HUES48 (cell line): ENCODE data around the gene LRRC34.

Experiments
- H3K27ac ChIP-seq: one replicate; pipeline ENCODE4 v1.7.0; 2013; ENCODE audit warnings: low read depth, low read length, inconsistent platforms
- H3K27me3 ChIP-seq: 2 replicates; pipeline ENCODE4 v1.6.1; 2013; ENCODE audit warnings: mild to moderate bottlenecking, low read length; ENCODE audit not compliant: control insufficient read depth, insufficient read depth
- H3K36me3 ChIP-seq: 2 replicates; pipeline ENCODE4 v1.6.1; 2013; ENCODE audit warnings: low read length; ENCODE audit not compliant: control insufficient read depth, insufficient read depth
- H3K4me1 ChIP-seq: 2 replicates; pipeline ENCODE4 v1.6.1; 2013; ENCODE audit warnings: mild to moderate bottlenecking, low read length; ENCODE audit not compliant: control insufficient read depth, insufficient read depth
- H3K4me3 ChIP-seq: 2 replicates; pipeline ENCODE4 v1.5.1; 2013; ENCODE audit warnings: mild to moderate bottlenecking, low read depth, low read length
- H3K9ac ChIP-seq: 2 replicates; pipeline ENCODE4 v1.6.1; 2013; ENCODE audit warnings: mild to moderate bottlenecking, low read depth, low read length, moderate library complexity
- H3K9me3 ChIP-seq: 2 replicates; pipeline ENCODE4 v1.6.1; 2013; ENCODE audit warnings: low read length; ENCODE audit not compliant: control insufficient read depth, insufficient read depth

The LRRC34 gene

DNA sequence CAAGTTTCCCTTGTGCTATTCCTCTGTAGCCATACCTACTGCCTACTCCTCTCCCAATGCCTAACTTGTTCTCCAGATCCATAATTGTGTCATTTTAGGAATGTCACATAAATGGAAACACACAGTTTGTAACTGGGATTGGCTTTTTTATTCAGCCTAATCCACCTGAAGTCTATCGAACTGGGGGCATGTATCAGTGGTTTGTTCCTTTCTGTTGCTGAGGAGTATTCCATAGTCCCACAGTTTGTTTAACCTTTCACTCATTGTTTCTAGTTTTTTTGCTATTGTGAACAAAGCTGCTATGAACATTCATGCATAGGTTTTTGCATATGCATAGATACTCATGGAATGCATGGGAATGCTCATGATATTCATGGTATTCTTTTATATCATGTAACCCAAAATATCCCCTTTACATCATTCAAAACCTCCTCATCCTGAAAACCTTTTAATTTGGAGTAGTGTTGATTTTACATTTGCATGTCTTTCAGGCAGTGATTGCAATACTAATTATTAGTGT lies 25.9 kb upstream of the LRRC34 start:
- H3K27ac ChIP-seq = no peak overlapping the region
- no peaks in the 10 kb centered on the region for H3K27me3 ChIP-seq
- H3K4me3 ChIP-seq = no peak overlapping the region
- no peak overlapping the region for H3K9ac ChIP-seq
- H3K9me3 ChIP-seq = no peaks in the 10 kb centered on the region
- H3K36me3 ChIP-seq = no peaks in the 10 kb centered on the region
- H3K4me1 ChIP-seq = no peaks in the 10 kb centered on the region

GRCh38 chr3:169836942-169837275 lies 24.2 kb upstream of the LRRC34 start:
- Histone ChIP-seq H3K9me3 (no peaks in the 10 kb centered on the region), H3K9ac (no peak overlapping the region), H3K4me3 (no peak overlapping the region), H3K4me1 (no peaks in the 10 kb centered on the region), H3K27me3 (no peaks in the 10 kb centered on the region), H3K27ac (no peak overlapping the region), H3K36me3 (no peaks in the 10 kb centered on the region)

DNA sequence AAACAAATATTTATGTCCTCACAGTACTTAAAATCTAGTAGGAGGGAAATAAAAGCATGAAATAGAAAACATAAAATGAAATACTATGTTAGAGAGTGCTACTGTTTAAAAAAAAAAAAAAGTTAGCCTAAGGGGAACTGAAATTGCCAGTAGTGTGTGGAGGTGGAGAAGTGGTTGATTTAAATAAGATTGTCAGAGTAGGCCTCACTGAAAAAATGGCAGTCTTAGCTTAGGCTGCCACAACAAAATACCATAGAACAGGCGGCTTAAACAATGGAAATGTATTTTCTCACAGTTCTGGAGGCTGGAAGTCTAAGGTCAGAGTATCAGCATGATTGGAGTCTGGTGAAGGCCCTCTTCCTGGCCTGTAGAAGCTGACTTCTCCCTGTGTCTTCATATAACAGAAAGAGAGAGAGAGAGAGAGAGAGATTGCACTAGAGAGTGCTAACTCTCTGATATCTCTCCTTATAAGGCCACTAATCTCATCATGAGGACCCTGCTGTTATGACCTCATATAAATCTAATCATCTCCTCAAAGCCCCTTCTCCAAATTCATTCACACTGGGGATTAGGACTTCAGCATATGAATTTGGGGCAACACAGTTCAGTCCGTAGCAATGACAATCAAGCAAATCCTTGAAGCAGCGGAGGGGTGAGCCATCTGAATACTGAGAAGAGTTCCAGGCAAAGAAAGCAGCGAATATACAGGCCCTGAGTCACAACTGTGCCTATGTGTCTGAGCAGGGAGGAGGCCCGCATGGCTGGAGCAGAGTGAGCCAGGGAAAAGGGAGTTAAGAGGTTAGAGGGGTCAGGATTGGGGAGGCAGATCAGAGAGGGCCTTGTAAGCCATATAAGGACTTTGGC lies 23.6 kb upstream of the LRRC34 start:
- Histone ChIP-seq H3K36me3 (no peaks in the 10 kb centered on the region), H3K27ac (no peak overlapping the region), H3K4me1 (no peaks in the 10 kb centered on the region), H3K4me3 (no peak overlapping the region), H3K27me3 (no peaks in the 10 kb centered on the region), H3K9me3 (no peaks in the 10 kb centered on the region), H3K9ac (no peak overlapping the region)

- no peaks in the 10 kb centered on the region for H3K36me3 ChIP-seq
- no peak overlapping the region for H3K9ac ChIP-seq
- no peaks in the 10 kb centered on the region for H3K4me1 ChIP-seq
- H3K9me3 ChIP-seq = no peaks in the 10 kb centered on the region
- H3K27me3 ChIP-seq = no peaks in the 10 kb centered on the region
- H3K4me3 ChIP-seq = no peak overlapping the region
- no peak overlapping the region for H3K27ac ChIP-seq
Measured at GRCh38 chr3:169835533-169835932, 22.8 kb upstream of the LRRC34 start.

DNA sequence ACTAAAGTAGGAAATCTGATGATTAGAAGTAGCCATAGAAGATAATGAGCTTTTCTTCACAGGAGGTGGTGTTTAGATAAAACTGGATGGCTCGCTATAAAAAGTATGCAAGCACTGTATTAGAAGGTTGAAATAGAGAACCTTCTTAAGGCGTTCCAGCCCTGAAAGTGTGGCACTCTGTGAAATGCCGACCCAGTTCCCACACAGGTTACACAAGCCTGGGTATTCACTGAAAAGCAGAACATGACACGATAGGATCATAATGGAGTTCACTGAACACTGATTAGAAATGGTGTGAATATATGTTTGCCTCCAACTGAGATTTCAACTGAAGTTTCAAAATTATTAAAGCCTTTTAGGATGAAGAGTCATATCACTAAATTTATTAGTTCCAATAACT lies 15.0 kb upstream of the LRRC34 start:
- Histone ChIP-seq H3K36me3 (no peaks in the 10 kb centered on the region), H3K27me3 (no peaks in the 10 kb centered on the region), H3K27ac (no peak overlapping the region), H3K9ac (no peak overlapping the region), H3K9me3 (no peaks in the 10 kb centered on the region), H3K4me1 (no peaks in the 10 kb centered on the region), H3K4me3 (no peak overlapping the region)

DNA sequence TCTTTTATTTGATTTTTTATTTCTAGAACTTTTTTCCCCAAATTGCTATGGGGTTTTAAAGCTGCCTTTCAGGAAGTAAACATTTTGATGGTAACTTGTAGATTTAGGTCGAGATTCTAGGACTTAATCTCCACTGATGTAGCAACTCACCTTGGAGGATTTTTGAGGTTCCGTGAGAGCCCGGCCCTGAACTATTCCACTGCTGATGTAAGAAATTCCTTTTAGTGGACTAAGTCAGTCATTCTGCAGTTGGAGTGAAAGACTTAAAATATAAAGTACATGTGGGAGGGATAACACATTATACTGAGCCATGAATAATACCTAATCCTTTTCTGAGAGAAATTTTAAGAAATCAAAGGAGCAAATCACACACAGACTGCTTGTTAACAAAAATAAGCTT lies 12.6 kb upstream of the LRRC34 start:
- no peaks in the 10 kb centered on the region for H3K4me1 ChIP-seq
- no peaks in the 10 kb centered on the region for H3K27me3 ChIP-seq
- no peaks in the 10 kb centered on the region for H3K9me3 ChIP-seq
- no peak overlapping the region for H3K9ac ChIP-seq
- no peak overlapping the region for H3K27ac ChIP-seq
- H3K36me3 ChIP-seq = no peaks in the 10 kb centered on the region
- H3K4me3 ChIP-seq = no peak overlapping the region

DNA sequence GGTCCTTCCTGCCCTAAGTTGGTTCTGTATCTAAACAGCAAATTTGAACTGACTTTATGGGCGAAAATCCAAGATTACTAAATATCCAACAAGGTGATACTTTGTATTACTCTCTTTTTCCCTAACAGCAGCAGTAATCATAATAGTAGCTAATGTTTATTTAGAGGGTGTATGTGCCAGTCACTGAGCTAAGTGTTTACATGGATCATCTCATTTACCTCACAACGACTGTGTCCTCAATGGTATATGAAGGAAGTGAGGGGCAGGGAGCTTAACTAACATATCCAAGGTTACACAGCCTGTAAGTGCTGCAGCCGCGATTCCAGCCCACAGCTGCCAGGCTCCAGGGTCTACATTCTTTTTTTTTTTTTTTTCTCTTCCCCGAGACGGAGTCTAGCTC lies 10.3 kb upstream of the LRRC34 start:
- H3K9me3 ChIP-seq = no peaks in the 10 kb centered on the region
- no peak overlapping the region for H3K9ac ChIP-seq
- no peaks in the 10 kb centered on the region for H3K4me1 ChIP-seq
- H3K36me3 ChIP-seq = no peaks in the 10 kb centered on the region
- no peaks in the 10 kb centered on the region for H3K27me3 ChIP-seq
- no peak overlapping the region for H3K4me3 ChIP-seq
- no peak overlapping the region for H3K27ac ChIP-seq

DNA sequence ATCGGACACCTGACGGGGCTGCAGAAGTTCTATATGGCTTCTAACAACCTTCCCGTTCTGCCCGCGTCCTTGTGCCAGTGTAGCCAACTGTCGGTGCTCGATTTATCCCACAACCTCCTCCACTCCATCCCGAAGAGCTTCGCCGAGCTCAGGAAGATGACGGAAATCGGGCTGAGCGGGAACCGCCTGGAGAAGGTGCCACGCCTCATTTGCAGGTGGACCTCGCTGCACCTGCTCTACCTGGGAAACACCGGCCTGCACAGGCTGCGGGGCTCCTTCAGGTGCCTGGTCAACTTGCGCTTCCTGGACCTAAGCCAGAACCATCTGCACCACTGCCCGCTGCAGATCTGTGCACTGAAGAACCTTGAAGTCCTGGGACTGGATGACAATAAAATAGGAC lies 9.8 kb upstream of the LRRC34 start:
- no peak overlapping the region for H3K4me3 ChIP-seq

GRCh38 chr3:169822091-169822490 lies 9.4 kb upstream of the LRRC34 start:
- Histone ChIP-seq H3K27me3 (no peaks in the 10 kb centered on the region), H3K9me3 (no peaks in the 10 kb centered on the region), H3K36me3 (no peaks in the 10 kb centered on the region), H3K4me1 (no peaks in the 10 kb centered on the region), H3K27ac (no peak overlapping the region), H3K4me3 (no peak overlapping the region), H3K9ac (no peak overlapping the region)

More for the DNA sequence above, 9.8 kb upstream of the LRRC34 start:
- Histone ChIP-seq H3K27me3 (no peaks in the 10 kb centered on the region), H3K4me1 (no peaks in the 10 kb centered on the region), H3K36me3 (no peaks in the 10 kb centered on the region), H3K9me3 (no peaks in the 10 kb centered on the region), H3K9ac (no peak overlapping the region), H3K27ac (no peak overlapping the region)

- Histone ChIP-seq H3K4me1 (peaks cover 3% of the 10 kb centered on the region; the same call in 1 of the 2 replicates), H3K9me3 (peaks cover 4% of the 10 kb centered on the region; the same call in 1 of the 2 replicates), H3K27me3 (peaks cover 11% of the 10 kb centered on the region), H3K27ac (no peak overlapping the region), H3K4me3 (no peak overlapping the region), H3K36me3 (no peaks in the 10 kb centered on the region), H3K9ac (no peak overlapping the region)
Measured at GRCh38 chr3:169818316-169818715, 5.6 kb upstream of the LRRC34 start.

DNA sequence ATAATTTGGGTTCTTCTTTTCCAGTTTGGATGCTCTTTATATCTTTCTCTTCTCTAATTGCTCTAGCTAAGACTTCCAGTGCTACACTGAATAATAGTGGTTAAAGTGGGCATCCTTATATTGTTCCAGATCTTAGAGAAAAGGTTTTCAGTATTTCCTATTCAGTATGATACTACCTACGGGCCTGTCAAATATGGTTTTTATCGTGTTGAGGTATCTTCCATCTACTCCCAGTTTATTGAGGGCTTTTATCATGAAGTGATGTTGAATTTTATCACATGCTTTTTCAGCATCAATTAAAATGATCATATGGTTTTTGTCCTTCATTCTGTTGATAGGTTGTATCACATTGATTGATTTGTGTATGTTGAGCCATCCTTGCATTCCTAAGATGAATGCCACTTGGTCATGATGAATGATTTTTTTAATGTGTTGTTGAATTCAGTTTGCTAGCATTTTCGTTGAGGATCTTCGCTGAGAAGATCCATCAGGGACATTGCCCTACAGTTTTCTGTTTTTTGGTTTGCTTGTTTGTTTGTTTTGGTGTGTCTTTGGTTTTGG lies 3.0 kb upstream of the LRRC34 start:
- Histone ChIP-seq H3K9ac (no peak overlapping the region), H3K9me3 (peaks cover 4% of the 10 kb centered on the region; the same call in 1 of the 2 replicates), H3K4me1 (peaks cover 13% of the 10 kb centered on the region), H3K4me3 (no peak overlapping the region), H3K27me3 (peaks cover 14% of the 10 kb centered on the region), H3K36me3 (no peaks in the 10 kb centered on the region), H3K27ac (no peak overlapping the region)
